Astrocyte of the spinal cord (primary cell): ENCODE measurements around the gene PRRT4.

Experiments
- DNase-seq: peaks from one replicate; pipeline ENCODE4 v3.0.0; 2011; ENCODE audit warnings: low read depth, low spot score
- H3K4me3 ChIP-seq: 2 replicates; pipeline ENCODE4 v1.5.1; 2011; ENCODE audit warnings: low read depth, mild to moderate bottlenecking, low read length, moderate library complexity
- CTCF ChIP-seq: IDR thresholded peaks from 2 replicates; pipeline ENCODE4 v1.5.1; 2012; ENCODE audit warnings: low read depth, mild to moderate bottlenecking, low read length, inconsistent platforms
- in situ Hi-C: cut with HindIII; loops from 2 replicates; pipeline ENCODE4 v1.10.0; 2017; ENCODE audit warnings: low sequenced_read_pairs

The PRRT4 gene

GRCh38 chr7:128361411-128362379 lies at the start of gene PRRT4:
TSS of gene PRRT4 (minus strand) at chr7:128361690.
- peak; percentile 7 for TF ChIP-seq CTCF
- H3K4me3 ChIP-seq = peak within 1 kb of the TSS; percentile 23
- DNase-seq = no peak
- in situ Hi-C loops = no loop called here

- no peak for TF ChIP-seq CTCF
- H3K4me3 ChIP-seq = peak overlapping the region; percentile 63
- in situ Hi-C loops = no loop called here
- no peak for DNase-seq
Measured at GRCh38 chr7:128410451-128410753, 48.9 kb upstream of the PRRT4 start.

- TF ChIP-seq CTCF = no peak
- peak; percentile 87 for DNase-seq
- in situ Hi-C loops = no loop called here
- H3K4me3 ChIP-seq = peak within 1 kb of the TSS; percentile 63
Measured at GRCh38 chr7:128409596-128410450, 48.3 kb upstream of the PRRT4 start, which contains the start of gene IMPDH1. TSS of gene IMPDH1 (minus strand) at chr7:128409982. CDS start at chr7:128409901, 81 bp downstream.

GRCh38 chr7:128408709-128409595 lies 47.5 kb upstream of the PRRT4 start:
- no peak for DNase-seq
- in situ Hi-C loops = no loop called here
- TF ChIP-seq CTCF = no peak

GRCh38 chr7:128407751-128408708 lies 46.5 kb upstream of the PRRT4 start:
- DNase-seq = no peak
- H3K4me3 ChIP-seq = no peak overlapping the region
- no peak for TF ChIP-seq CTCF
- in situ Hi-C loops = no loop called here

More at GRCh38 chr7:128408709-128409595, 47.5 kb upstream of the PRRT4 start:
- H3K4me3 ChIP-seq = peak overlapping the region; percentile 63
